GM23248 (cell line): ENCODE measurements around the gene SAMD8. TPM values are rescaled to one million over a fixed set of nuclear protein-coding genes. Genes with fewer than 3 reads are reported as not detected.

Source experiments
- DNase-seq: peaks from one replicate; pipeline ENCODE4 v3.0.0-alpha.2; 2015
- H2AFZ ChIP-seq: fragments of 200-600 bp; sonication (generic); 2 replicates; pipeline ENCODE4 v1.6.1; 2016; ENCODE audit warnings: antibody characterized with exemption
- H3F3A ChIP-seq: fragments of 200-600 bp; sonication (generic); 2 replicates; pipeline ENCODE4 v1.6.1; 2016; ENCODE audit warnings: mild to moderate bottlenecking, antibody characterized with exemption, mixed run types; ENCODE audit not compliant: insufficient read depth
- H3K27ac ChIP-seq: fragments of 200-600 bp; sonication (generic); 2 replicates; pipeline ENCODE4 v1.5.1; 2016; ENCODE audit warnings: mild to moderate bottlenecking
- H3K27me3 ChIP-seq: fragments of 200-600 bp; sonication (generic); replicated peaks from 2 replicates; pipeline ENCODE4 v1.6.1; 2016; ENCODE audit warnings: mild to moderate bottlenecking; ENCODE audit not compliant: insufficient read depth
- H3K36me3 ChIP-seq: fragments of 200-600 bp; sonication (generic); 2 replicates; pipeline ENCODE4 v1.6.1; 2016; ENCODE audit warnings: low read depth, mild to moderate bottlenecking
- H3K4me1 ChIP-seq: fragments of 200-600 bp; sonication (generic); 2 replicates; pipeline ENCODE4 v1.6.1; 2016; ENCODE audit warnings: mild to moderate bottlenecking; ENCODE audit not compliant: insufficient read depth
- H3K4me2 ChIP-seq: fragments of 200-600 bp; sonication (generic); one replicate; pipeline ENCODE4 v1.6.1; 2016; ENCODE audit warnings: mild to moderate bottlenecking; ENCODE audit not compliant: unreplicated experiment
- H3K4me3 ChIP-seq: fragments of 200-600 bp; sonication (generic); 2 replicates; pipeline ENCODE4 v1.5.1; 2016; ENCODE audit warnings: mild to moderate bottlenecking
- H3K79me2 ChIP-seq: fragments of 200-600 bp; sonication (generic); 2 replicates; pipeline ENCODE4 v1.6.1; 2016; ENCODE audit warnings: mild to moderate bottlenecking; ENCODE audit not compliant: insufficient read depth
- H3K9ac ChIP-seq: fragments of 200-600 bp; sonication (generic); 2 replicates; pipeline ENCODE4 v1.6.1; 2016; ENCODE audit warnings: mild to moderate bottlenecking
- H3K9me2 ChIP-seq: fragments of 200-600 bp; sonication (generic); 2 replicates; pipeline ENCODE4 v1.6.1; 2016; ENCODE audit warnings: mixed run types, mild to moderate bottlenecking, moderate library complexity; ENCODE audit not compliant: insufficient read depth
- H3K9me3 ChIP-seq: fragments of 200-600 bp; sonication (generic); one replicate; pipeline ENCODE4 v1.6.1; 2017; ENCODE audit warnings: low read depth
- H4K20me1 ChIP-seq: fragments of 200-600 bp; sonication (generic); 2 replicates; pipeline ENCODE4 v1.6.0; 2016; ENCODE audit not compliant: insufficient read depth
- EZH2 ChIP-seq: fragments of 200-600 bp; sonication (generic); IDR thresholded peaks from 2 replicates; pipeline ENCODE4 v1.6.1; 2018; ENCODE audit warnings: antibody characterized with exemption, mild to moderate bottlenecking; ENCODE audit not compliant: insufficient read depth, poor library complexity, severe bottlenecking
- EZH2phosphoT487 ChIP-seq: fragments of 200-600 bp; sonication (generic); IDR thresholded peaks from 2 replicates; pipeline ENCODE4 v1.6.1; 2018; ENCODE audit warnings: antibody characterized with exemption, moderate library complexity, mild to moderate bottlenecking, low read depth; ENCODE audit not compliant: insufficient read depth
- WGBS, 2 experiments: methylation state at CpG; one replicate each; pipeline ENCODE4 v1.1.6; 2015 to 2017; ENCODE audit warnings: low lambda C conversion rate in 2 of 2, low coverage in 1 of 2; ENCODE audit errors: missing lambda C conversion rate in 2 of 2; 5-methylcytosine and 5-hydroxymethylcytosine counted together
- in situ Hi-C: fragments of 300-500 bp; cut with MboI; formaldehyde crosslinking; loops from 2 replicates; pipeline ENCODE4 v1.15.0; 2020
- polyA plus RNA-seq: library from polyadenylated mRNA; unstranded; fragments of >200 nt; fragmentation: Nextera tagmentation; extraction: Ambion mirVana; gene quantifications from 2 replicates; pipeline ENCODE4 v1.2.1, GENCODE V29; 2016
- total RNA-seq: library from RNA; depleted of rRNA; stranded (reverse); fragments of >200 nt; shearing (Covaris generic); gene quantifications from 2 replicates; pipeline ENCODE4 v1.2.3, GENCODE V29; 2014

SAMD8 gene
- total and polyA plus RNA-seq, 2 experiments from 2014 or later: 16.9 to 30.5 TPM

DNA sequence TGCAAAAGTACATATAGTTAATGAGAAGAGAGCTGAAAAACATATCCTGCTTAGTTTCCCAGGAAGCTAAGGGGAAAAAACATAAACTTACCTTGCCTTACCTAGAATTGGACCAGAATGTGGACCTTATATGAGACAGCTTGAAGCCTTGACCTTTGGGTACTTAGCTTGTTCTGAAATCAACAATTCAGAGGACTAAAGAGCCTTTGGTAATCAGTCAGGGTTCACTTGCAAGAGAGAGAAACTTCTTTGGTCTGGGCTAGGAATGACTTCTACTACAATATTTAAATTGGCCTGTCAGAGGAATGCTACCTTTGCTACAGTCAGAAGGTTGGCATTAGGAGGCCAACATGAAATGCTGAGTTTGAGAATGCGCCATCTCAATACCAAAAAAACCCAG lies 24.9 kb downstream of the SAMD8 start:
- in situ Hi-C loops: no loop called here
- H3K27me3 ChIP-seq: no peaks in the 10 kb centered on the region
- H3K4me1 ChIP-seq: peaks cover 35% of the 10 kb centered on the region
- H3K27ac ChIP-seq: 0 out of 2 replicates have a peak overlapping the region, but pooled peaks have one; percentile 0
- WGBS, 2 experiments: 100% methylated on average over 1 of the region's 1 CpG
- no peaks in the 10 kb centered on the region for H3K9me2 ChIP-seq
- H3K36me3 ChIP-seq: no peaks in the 10 kb centered on the region
- H2AFZ ChIP-seq: no peak overlapping the region
- H3K79me2 ChIP-seq: peaks cover 93% of the 10 kb centered on the region
- DNase-seq: no peak
- H3K4me3 ChIP-seq: no peak overlapping the region
- no peak overlapping the region for H3K9ac ChIP-seq
- no peaks in the 10 kb centered on the region; the same call in none of the 2 replicates for H4K20me1 ChIP-seq
- peaks cover 30% of the 10 kb centered on the region for H3F3A ChIP-seq
- H3K9me3 ChIP-seq: no peaks in the 10 kb centered on the region
- H3K4me2 ChIP-seq: no peak overlapping the region
- TF ChIP-seq EZH2 (no peak), EZH2phosphoT487 (no peak)

GRCh38 chr10:75137533-75138438 lies 26.3 kb downstream of the SAMD8 start:
- peak overlapping the region; percentile 5 for H3K4me2 ChIP-seq
- no peaks in the 10 kb centered on the region for H3K36me3 ChIP-seq
- WGBS, 2 experiments: 32 to 33% methylated on average over 3 of the region's 3 CpGs
- peaks cover 94% of the 10 kb centered on the region for H3K79me2 ChIP-seq
- H3K27ac ChIP-seq: peak overlapping the region; percentile 21
- H3F3A ChIP-seq: peaks cover 30% of the 10 kb centered on the region
- H3K27me3 ChIP-seq: no peaks in the 10 kb centered on the region
- no peaks in the 10 kb centered on the region for H3K9me2 ChIP-seq
- DNase-seq: peak; percentile 84
- H2AFZ ChIP-seq: no peak overlapping the region
- no peak for TF ChIP-seq EZH2phosphoT487
- H3K9ac ChIP-seq: no peak overlapping the region
- H4K20me1 ChIP-seq: no peaks in the 10 kb centered on the region; the same call in none of the 2 replicates
- in situ Hi-C loops: no loop called here
- H3K9me3 ChIP-seq: no peaks in the 10 kb centered on the region
- H3K4me3 ChIP-seq: no peak overlapping the region
- H3K4me1 ChIP-seq: peaks cover 35% of the 10 kb centered on the region

DNA sequence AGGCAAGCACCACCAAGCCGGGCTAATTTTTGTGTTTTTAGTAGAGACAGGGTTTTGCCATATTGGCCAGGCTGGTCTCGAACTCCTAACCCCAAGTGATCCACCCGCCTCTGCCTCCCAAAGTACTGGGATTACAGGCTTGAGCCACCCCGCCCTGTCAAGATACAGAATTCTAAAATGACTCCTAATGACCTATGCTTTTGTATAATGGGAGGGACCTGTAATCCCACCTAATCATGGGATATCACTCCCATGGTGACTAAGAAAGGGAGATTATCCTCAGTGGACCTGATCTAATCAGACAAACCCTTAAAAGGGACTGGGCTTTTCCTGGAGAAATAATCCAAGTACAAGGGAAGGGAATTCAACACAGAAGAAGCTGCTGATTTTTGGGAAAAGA lies 28.8 kb downstream of the SAMD8 start:
- peaks cover 51% of the 10 kb centered on the region for H3K4me1 ChIP-seq
- H3K27ac ChIP-seq: no peak overlapping the region
- H3K27me3 ChIP-seq: no peaks in the 10 kb centered on the region
- no peak overlapping the region for H2AFZ ChIP-seq
- H3K9ac ChIP-seq: no peak overlapping the region
- in situ Hi-C loops: no loop called here
- H3K79me2 ChIP-seq: peaks cover 94% of the 10 kb centered on the region
- no peaks in the 10 kb centered on the region for H3K9me3 ChIP-seq
- no peak for DNase-seq
- H3K36me3 ChIP-seq: no peaks in the 10 kb centered on the region
- no peaks in the 10 kb centered on the region for H3K9me2 ChIP-seq
- H4K20me1 ChIP-seq: no peaks in the 10 kb centered on the region; the same call in none of the 2 replicates
- no peak overlapping the region for H3K4me2 ChIP-seq
- H3F3A ChIP-seq: peaks cover 41% of the 10 kb centered on the region
- H3K4me3 ChIP-seq: no peak overlapping the region
- TF ChIP-seq EZH2phosphoT487 (no peak), EZH2 (no peak)
- 94 to 95% methylated on average over 4 of the region's 4 CpGs for WGBS, 2 experiments

GRCh38 chr10:75143353-75143752 lies 31.9 kb downstream of the SAMD8 start:
- H3K9ac ChIP-seq: no peak overlapping the region
- no peaks in the 10 kb centered on the region for H3K27me3 ChIP-seq
- no peaks in the 10 kb centered on the region for H3K36me3 ChIP-seq
- no peaks in the 10 kb centered on the region for H3K9me2 ChIP-seq
- 7 to 11% methylated on average over 1 of the region's 1 CpG for WGBS, 2 experiments
- H3F3A ChIP-seq: peaks cover 18% of the 10 kb centered on the region
- in situ Hi-C loops: no loop called here
- H3K9me3 ChIP-seq: no peaks in the 10 kb centered on the region
- H3K4me1 ChIP-seq: peaks cover 32% of the 10 kb centered on the region
- peak overlapping the region; percentile 11 for H3K4me2 ChIP-seq
- DNase-seq: peak; percentile 22
- TF ChIP-seq EZH2 (no peak), EZH2phosphoT487 (no peak)
- H3K27ac ChIP-seq: peak overlapping the region; percentile 16; the same call in 1 of the 2 replicates
- H3K79me2 ChIP-seq: peaks cover 100% of the 10 kb centered on the region
- H4K20me1 ChIP-seq: no peaks in the 10 kb centered on the region; the same call in 1 of the 2 replicates
- H3K4me3 ChIP-seq: no peak overlapping the region
- no peak overlapping the region for H2AFZ ChIP-seq
